Stimulated activated CD8-positive, alpha-beta memory T cell treated with anti-CD3 and anti-CD28 coated beads, Interleukin-7, amount 100 ng/mL, for 1 hour (primary cell): ENCODE results near the gene ZNF677.
"Not testable (repeated sequence)": the region's sequence is repeated elsewhere in the genome, so short reads cannot be mapped to it uniquely, and the experiment has no call there.

ENCODE experiments used
- DNase-seq, 2 donors: peaks; one replicate each; pipeline ENCODE4 v3.0.0-alpha.2; 2020; ENCODE audit warnings: low read depth in 2 of 2

Gene ZNF677

DNA sequence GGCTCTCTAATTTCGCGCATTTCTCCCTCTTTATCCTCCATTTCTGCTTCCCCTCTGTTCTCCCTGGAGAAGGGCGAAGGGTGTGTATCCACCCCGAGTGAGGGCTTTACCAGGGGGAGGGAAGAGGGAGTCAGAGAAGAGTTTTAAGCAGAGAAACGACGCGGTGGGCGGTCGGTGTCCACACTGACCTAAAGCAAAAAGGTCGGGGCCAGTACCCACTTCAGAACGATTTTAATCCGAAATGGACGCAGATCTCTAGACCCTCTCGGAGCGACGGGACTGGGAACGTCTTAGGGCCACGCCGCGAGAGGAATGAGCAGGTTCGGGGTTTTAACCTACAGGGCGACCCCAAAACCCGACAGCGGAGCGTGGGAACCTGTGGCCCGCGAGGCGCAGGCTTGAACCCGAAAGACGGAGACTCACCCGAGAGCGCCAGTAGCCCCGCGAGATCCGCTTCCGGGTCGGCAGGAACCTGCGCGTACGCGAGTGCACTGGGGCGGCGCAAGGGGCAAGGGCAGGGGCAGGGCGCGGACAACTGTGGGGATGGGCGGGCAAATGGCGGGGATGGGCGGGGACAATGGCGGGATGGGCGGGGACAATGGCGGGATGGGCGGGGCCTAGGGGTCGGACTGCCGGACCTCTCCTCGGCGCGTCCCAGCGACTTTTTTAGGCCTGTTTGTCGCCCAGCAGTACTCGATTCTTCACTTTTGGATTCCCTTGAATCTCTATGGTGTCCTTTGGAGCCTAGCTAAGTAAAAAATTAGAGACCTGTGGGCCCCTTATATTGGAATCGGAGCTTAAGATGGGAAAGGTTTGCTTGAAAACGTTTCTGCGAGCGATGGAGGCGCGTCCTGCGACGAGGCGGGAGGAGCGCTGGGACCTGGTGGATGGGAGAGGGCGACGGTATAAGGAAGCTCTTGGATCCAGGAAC is at the start of gene ZNF677:
Gene ZNF677, minus strand, starts transcription at position 463 of the 931 bp plus-strand sequence. CDS start 3,323 bp downstream, outside the sequence.
- peak; percentile 50 to 58 for DNase-seq

DNA sequence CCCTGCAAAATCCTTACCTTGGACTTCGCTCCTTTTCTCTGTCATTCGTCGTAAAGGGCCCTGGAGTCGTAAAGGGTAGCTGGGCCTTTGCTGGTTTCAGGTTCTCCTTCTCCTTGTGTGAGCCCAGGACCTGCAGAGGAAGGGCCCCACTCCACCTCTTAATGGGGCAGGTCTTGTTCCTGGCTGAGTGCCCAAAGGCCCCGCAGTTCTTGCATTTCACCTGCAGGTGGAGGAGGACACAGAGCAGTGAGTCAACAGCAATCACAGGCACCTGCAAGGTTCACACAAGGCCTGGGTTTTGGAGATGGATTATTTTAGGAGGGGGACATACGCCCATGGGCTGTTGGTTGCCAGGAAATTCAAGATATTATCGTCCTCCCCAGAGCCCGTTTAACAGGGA is 46.7 kb upstream of the ZNF677 start:
- not testable (repeated sequence) for DNase-seq

DNA sequence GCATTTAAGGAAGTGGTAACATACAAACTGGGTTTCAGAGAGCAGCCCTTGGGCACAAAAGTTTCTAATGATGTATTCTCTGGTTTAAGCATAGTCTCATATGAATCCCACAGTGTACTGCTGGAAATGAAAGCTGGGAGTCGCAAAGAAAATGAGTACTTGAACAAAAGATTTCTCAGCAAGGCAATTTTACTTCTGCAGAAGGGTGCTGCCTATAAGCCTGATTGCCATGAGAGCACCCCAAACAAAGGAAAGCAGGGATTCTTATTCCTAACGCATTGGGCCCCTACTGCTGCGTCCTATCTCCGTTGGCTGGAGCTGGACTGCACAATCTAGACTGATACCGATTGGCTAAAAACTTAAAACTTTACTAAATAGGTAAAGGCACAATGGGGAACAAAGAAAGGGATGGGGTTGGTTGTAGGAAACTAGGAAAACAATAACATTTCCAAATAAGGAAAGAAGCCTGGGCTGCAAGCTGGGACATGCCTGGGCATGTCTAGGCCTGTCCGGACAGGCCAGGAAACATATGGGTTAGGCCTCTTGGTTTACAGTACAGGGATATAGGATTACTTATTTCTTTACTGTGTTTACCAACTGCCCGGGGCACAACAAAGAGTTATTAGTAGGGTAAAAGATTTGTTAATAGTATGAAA is 40.2 kb upstream of the ZNF677 start:
- no peak for DNase-seq

DNA sequence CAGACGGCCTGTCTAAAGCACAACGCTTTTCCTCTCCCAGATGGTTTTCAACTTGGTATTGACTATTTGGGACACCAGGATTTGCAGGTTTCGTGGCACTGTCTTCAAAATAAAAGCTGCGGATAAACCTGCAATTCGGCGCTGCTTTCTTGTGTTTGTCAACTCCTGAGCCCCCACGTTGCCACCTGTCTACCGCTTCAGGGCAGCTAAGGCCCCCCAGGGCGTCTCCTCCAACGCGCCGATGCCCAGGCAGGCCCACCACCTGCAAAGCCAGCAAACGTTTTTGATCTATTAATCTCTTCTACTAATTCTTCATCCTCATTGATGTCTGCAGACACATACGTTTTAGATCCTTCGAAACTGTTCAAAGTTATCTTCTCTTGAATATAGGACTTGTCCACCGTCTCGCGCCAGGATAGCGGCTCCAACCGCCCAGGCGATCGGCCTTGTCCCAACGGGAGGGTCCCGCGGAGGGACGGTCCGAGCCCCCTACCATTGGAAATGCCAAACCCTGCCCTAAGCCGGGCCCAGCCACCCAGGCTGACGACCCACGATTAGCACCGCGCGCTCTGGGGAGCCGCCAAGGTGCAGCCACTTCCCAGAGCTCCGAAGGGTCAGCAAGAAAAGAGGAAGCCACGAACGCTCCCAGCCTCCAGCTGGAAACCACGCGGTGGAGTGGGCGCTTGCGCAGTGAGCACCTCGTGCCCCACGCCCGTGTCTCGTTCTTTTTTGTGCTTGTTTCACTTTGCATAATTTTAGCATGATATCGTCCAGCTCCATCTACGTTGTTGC is 36.3 kb upstream of the ZNF677 start:
- no peak for DNase-seq

DNA sequence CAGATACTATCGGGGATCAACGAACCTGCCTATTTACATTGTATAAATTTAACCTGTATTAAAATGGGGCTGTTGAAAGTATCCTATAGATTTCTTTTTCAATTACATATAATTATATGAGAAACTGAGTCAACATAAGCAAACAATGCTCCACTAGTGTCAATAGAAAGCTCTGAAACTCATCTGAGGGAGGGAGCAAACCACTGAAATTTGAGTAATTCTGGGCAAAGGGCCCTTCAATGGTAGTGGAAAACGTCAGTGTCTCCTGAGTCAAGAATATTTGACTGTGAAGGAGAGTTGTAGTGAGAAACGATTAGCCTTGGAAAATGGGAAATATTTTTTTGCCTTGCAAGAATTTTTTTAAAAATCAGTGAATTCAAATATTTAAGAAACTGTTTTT is 30.4 kb upstream of the ZNF677 start:
- no peak for DNase-seq

DNA sequence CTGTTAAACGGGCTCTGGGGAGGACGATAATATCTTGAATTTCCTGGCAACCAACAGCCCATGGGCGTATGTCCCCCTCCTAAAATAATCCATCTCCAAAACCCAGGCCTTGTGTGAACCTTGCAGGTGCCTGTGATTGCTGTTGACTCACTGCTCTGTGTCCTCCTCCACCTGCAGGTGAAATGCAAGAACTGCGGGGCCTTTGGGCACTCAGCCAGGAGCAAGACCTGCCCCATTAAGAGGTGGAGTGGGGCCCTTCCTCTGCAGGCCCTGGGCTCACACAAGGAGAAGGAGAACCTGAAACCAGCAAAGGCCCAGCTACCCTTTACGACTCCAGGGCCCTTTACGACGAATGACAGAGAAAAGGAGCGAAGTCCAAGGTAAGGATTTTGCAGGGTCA is 27.3 kb upstream of the ZNF677 start:
- not testable (repeated sequence) for DNase-seq

DNA sequence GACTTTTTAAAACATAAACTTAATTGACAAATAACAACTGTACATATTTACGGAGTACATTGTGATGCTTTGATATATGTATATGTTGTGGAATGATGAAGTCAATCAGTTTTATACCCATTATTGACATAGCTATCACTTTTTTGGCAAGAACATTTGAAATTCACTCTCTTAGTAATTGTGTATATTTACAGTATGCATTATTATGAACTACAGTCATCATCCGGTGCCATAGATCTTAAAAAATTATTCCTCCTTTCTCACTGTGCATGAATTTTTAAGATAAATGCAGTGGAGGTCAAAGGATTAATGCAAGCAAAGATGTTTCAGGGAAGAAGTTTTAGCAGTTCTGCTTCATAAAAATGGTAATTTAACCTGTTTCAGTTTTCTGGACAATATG is 20.8 kb upstream of the ZNF677 start:
- no peak for DNase-seq

DNA sequence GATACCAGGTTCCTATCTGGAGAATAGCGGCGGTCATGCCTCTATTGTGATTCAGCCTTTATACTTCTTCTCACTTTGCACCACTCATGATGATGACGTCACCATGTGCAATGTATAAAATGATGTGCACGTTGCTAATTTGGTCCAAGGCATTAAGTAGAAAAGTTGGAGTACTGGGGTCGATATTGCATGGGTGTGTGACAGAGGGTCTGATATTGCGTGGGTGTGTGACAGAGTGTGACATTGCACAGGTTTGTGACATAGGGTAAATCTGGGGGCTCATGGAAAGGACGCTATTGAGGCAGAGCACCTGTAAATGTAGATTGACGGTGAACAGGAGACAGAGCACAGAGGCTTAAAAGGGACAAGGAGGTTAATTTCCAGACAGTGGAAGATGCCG is 17.4 kb upstream of the ZNF677 start:
- no peak for DNase-seq

DNA sequence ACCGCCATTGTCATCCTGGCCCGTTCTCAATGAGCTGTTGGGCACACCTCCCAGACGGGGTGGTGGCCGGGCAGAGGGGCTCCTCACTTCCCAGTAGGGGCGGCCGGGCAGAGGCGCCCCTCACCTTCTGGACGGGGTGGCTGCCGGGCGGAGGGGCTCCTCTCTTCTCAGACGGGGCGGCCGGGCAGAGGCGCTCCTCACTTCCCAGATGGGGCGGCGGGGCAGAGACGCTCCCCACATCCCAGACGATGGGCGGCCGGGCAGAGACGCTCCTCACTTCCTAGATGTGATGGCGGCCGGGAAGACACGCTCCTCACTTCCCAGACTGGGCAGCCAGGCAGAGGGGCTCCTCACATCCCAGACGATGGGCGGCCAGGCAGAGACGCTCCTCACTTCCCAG is 15.2 kb upstream of the ZNF677 start:
- not testable (repeated sequence) for DNase-seq

DNA sequence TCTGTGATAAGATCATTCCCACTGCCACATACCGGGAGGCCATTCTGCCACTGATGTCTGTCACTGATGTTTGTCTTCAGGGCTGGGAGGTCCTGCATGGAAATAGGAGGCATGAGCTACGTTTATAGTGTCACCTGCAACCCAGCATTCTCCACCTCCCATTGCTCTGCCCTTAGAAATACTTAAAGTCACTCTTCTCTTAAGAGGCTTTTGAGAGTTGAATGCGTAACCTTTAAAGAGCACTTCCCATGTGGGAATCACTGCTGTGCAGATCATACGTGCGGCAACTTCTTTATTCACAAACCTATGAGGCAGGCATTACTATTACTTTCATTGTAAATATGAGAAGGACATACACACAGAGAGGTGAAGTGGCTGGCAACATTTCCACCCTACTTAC is 12.9 kb upstream of the ZNF677 start, which contains the start of gene VN1R4:
Gene VN1R4, minus strand, starts transcription at position 101 of the 400 bp plus-strand sequence. Its CDS starts 58 bp downstream, at position 43.
- not testable (repeated sequence) for DNase-seq

DNA sequence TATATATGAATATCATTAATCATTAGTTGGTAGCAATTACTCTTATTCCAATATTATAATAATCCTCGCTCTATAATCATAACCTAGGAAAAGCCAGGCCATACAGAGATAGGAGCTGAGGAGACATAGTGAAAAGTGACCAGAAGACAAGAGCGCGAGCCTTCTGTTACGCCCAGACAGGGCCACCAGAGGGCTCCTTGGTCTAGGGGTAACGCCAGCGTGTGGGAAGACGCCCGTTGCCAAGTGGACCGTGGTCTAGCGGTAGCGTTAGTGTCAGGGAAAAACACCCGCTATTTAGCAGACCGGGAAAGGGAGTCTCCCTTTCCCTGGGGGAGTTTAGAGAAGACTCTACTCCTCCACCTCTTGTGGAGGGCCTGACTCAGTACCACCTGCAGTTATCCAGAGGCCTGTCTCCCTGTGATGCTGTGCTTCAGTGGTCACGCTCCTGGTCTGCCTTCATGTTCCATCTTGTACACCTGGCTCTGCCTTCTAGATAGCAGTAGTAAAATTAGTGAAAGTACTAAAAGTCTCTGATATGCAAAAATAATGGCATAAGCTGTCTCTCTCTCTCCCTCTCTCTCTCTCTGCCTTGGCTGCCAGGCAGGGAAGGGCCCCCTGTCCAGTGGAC is 3.2 kb upstream of the ZNF677 start, which contains the start of gene VN1R2:
Gene VN1R2, plus strand, starts transcription at position 578 of the 628 bp plus-strand sequence. CDS start 84 bp downstream, outside the sequence.
- DNase-seq = not testable (repeated sequence)

DNA sequence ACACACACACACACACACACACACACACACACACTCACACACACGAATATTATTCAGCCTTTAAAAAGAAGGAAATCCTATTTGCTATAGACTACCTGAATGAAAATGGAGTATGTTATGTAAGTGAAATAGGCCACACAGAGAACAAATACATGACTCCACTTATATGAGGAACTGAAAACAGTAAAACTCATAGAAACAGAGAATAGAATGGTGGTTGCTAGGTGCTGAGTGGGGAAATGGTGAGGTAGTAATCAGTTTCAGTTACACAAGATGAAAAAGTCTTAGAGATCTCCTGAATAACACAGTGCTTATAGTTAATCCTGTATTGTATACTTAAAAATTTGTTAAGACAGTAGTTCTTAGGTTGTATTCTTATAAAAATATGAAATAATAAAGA is 8.2 kb downstream of the ZNF677 start:
- no peak for DNase-seq

DNA sequence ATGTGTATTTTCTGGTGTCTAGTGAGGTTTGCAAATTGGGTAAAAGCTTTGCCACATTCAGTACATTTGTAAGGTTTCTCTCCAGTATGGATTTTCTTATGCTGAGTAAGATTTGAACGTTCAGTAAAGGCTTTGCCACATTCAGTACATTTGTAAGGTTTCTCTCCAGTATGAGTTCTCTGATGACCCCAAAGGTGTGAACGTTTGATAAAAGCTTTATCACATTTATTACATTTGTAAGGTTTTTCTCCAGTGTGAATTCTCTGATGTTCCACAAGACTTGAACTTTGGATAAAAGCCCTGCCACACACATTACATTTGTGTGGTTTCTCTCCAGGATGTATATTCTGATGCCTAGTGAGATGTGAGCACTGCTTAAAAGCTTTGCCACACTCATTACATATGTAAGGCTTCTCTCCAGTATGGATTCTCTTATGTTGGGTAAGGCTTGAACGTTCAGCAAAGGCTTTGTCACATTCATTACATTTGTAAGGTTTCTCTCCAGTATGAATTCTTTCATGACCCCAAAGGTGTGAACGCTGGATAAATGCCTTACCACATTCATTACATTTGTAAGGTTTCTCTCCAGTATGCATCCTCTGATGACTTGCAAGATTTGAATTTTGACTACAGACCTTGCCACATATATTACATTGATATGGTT is 17.4 kb downstream of the ZNF677 start:
- no peak for DNase-seq

DNA sequence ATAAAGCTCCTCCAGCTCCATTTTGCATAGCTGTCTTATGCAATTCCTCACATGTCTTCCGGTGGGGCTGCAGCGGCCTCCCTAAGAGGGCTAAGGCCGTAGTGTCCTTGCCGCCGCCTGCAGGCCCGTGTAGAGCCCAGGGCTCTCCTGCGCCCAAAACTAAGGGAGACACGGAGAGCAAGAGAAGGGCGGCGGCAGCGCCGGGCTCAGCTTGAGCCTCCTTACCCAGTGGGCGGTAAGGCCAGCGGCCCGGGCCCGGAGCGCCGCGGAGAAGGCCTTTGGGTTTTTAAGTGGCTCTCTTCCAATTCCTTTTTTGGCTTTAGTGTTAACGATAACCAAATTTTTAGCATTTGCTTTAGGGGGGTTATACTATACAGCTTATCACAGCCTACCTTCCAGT is 30.1 kb downstream of the ZNF677 start:
- no peak for DNase-seq

DNA sequence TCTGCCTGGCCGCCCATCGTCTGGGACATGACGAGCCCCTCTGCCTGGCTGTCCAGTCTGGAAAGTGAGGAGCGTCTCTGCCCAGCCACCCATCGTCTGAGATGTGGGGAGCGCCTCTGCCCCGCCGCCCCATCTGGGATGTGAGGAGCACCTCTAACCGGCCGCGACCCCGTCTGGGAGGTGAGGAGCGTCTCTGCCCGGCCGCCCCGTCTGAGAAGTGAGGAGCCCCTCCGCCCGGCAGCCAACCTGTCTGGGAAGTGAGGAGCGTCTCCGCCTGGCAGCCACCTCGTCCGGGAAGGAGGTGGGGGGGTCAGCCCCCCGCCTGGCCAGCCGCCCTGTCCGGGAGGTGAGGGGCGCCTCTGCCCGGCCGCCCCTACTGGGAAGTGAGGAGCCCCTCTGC is 32.0 kb downstream of the ZNF677 start:
- not testable (repeated sequence) for DNase-seq

DNA sequence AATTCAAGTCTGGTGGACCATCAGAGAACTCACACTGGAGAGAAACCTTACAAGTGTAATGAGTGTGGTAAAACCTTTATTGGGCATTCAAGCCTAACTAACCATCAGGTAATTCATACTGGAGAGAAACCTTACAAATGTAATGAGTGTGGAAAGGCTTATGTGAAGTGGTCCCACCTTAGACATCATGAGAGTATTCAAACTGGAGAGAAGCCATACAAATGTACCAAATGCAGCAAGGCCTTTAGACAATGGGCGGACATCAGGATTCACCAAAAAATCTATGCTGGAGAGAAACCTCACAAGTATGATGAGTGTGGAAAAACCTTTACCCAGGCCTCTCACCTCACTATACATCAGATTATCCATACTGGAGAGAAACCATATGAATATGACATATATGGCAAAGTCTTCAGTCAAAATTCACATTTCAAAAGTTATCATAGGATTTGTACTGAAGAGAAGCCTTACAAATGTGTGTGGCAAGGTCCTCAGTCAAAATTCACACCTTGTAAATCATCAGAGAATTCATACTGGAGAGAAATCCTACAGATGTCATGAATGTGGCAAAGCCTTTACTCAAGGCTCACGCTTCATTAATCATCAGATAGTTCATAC is 41.9 kb downstream of the ZNF677 start:
- DNase-seq = no peak

DNA sequence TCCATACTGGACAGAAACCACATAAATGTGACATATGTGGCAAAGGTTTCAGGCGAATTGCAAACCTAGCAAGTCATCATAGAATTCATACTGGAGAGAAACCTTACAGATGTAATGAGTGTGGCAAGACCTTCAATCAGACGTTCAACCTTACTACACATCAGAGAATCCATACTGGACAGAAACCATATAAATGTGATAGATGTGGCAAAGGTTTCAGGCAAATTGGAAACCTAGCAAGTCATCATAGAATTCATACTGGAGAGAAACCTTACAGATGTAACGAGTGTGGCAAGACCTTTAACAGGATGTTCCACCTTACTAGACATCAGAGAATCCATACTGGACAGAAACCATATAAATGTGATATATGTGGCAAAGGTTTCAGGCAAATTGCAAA is 43.1 kb downstream of the ZNF677 start:
- not testable (repeated sequence) for DNase-seq

DNA sequence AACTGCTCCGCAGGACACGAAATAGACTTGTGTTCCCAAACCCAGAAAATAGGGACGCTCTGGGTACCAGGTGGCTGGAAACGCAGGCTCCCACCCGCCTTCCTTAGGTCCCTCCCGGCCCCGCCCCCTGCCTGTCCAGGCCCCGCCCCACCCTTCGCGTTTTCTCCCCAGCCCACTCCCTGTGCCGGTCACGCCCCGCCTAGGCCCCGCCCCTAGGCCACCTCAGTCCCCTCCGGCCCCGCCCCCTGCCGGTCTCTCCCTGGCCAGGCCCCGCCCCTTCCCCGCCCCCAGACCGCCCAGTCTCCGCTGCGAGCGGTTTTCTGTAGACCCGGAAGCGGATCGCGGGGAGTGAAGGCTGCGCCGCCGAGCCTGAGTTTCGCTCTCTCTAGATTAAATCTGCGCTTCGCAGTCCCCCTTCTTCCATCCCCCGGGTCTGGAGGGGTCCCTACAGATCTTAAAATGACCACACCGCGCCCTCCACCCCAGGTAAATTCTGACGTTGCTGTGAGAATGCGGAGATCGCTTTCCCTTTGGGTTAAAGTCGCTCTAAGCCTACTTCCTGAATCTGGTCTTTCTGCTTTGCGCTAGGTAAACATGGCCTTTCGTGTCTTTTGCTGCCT is 57.8 kb downstream of the ZNF677 start:
- DNase-seq = peak; percentile 89 to 99

DNA sequence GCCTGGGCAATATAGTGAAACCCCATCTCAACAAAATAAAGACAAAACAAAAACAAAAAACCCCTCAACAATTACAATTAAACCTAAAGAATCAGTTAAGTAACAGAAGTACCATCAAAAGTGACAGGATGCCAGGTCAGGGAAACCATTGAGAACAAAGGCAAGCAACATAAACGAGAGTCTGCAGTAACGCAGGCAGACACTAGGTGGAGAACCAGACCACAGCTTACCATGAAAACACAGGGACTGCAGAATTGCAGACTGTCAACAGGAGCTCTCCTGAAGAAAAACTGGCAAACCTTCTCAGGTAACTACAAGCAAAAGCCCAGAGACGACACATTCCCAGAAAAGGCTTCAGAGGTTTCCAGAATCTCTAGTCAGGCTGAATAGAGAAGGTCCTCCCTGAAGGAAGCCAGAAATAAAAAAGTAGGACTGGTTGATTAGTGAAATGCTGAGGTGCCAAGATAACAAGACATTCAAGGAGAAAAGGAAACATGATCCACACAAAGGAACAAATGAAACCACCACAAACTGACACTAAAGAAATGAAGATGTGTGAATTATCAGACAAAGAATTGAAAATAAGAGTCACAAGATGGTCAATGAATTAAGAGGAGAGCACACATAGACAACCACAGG is 59.3 kb downstream of the ZNF677 start:
- peak; percentile 41 to 48 for DNase-seq
